HCT116 (cell line): ENCODE data around the gene RUVBL1.

Experiments
- ATF3 ChIP-seq: IDR thresholded peaks from 2 replicates; pipeline ENCODE4 v1.6.1; 2012
- CEBPB ChIP-seq: IDR thresholded peaks from 2 replicates; pipeline ENCODE4 v1.6.1; 2012; ENCODE audit warnings: low read depth
- CTCF ChIP-seq, 3 experiments: fragments of 200-600 bp in 1 of 3; sonication (generic) in 1 of 3; IDR thresholded peaks in 2 of 3; conservative IDR thresholded peaks in 1 of 3; 2 replicates each; pipeline ENCODE4 v1.5.1; 2012 to 2017; ENCODE audit warnings: low read depth in 2 of 3, low read length in 2 of 3, antibody characterized with exemption in 1 of 3, borderline replicate concordance in 1 of 3, control low read depth in 1 of 3, mild to moderate bottlenecking in 1 of 3, mixed read lengths in 1 of 3, mixed run types in 1 of 3, moderate library complexity in 1 of 3; ENCODE audit not compliant: insufficient read depth in 1 of 3
- ELF1 ChIP-seq: IDR thresholded peaks from 2 replicates; pipeline ENCODE4 v1.6.1; 2012; ENCODE audit warnings: low read depth, borderline replicate concordance
- EZH2 ChIP-seq: fragments of 200-600 bp; sonication (generic); IDR thresholded peaks from 2 replicates; pipeline ENCODE4 v1.6.1; 2017; ENCODE audit warnings: antibody characterized with exemption, mixed run types
- EZH2phosphoT487 ChIP-seq: fragments of 200-600 bp; IDR thresholded peaks from 2 replicates; pipeline ENCODE4 v1.6.1; 2018; ENCODE audit warnings: antibody characterized with exemption, borderline replicate concordance
- POLR2A ChIP-seq: IDR thresholded peaks from 2 replicates; pipeline ENCODE4 v1.7.0; 2011; ENCODE audit warnings: borderline replicate concordance; ENCODE audit not compliant: insufficient read depth, insufficient read length; ENCODE audit errors: extremely low read depth
- RAD21 ChIP-seq: IDR thresholded peaks from 2 replicates; pipeline ENCODE4 v1.6.1; 2012; ENCODE audit warnings: low read depth, mild to moderate bottlenecking
- REST ChIP-seq: IDR thresholded peaks from 2 replicates; pipeline ENCODE4 v1.6.1; 2012; ENCODE audit warnings: low read depth
- SIN3A ChIP-seq: IDR thresholded peaks from 2 replicates; pipeline ENCODE4 v1.6.1; 2012; ENCODE audit warnings: low read depth
- SP1 ChIP-seq: IDR thresholded peaks from 2 replicates; pipeline ENCODE4 v1.6.1; 2012; ENCODE audit warnings: low read depth
- ZFX ChIP-seq: fragments of 450-650 bp; IDR thresholded peaks from 2 replicates; pipeline ENCODE4 v1.6.1; 2017
- ZNF274 ChIP-seq: fragments of 200-500 bp; sonication (Bioruptor generic); IDR thresholded peaks from 2 replicates; pipeline ENCODE4 v1.6.1; 2014; ENCODE audit warnings: mild to moderate bottlenecking, low read depth, low read length, inconsistent platforms

- TF ChIP-seq CTCF (IDR thresholded peaks at IDR 0.05 in 2 of 3, conservative IDR thresholded peaks at IDR 0.05 in 1 of 3; ENCODE audit: borderline replicate concordance in 1 of 3, insufficient read depth in 1 of 3, low read depth in 2 of 3, low read length in 2 of 3) (no peak), EZH2phosphoT487 (no peak), ZNF274 (no peak), SP1 (no peak), ATF3 (no peak), RAD21 (no peak), POLR2A (no peak), ELF1 (no peak), EZH2 (no peak), ZFX (no peak), SIN3A (no peak), CEBPB (no peak), REST (no peak)
Observed at GRCh38 chr3:128112357-128112968, 11.1 kb downstream of the RUVBL1 start.
